Subcutaneous adipose tissue (tissue), 4 donors: ENCODE data around the gene TSC22D1. TPM values are rescaled to one million over a fixed set of nuclear protein-coding genes. Genes with fewer than 3 reads are reported as not detected.

ENCODE experiments used
- total RNA-seq, 4 donors: library from RNA; depleted of rRNA; stranded (reverse); fragments of >200 nt; gene quantifications; one replicate each; pipeline ENCODE4 v1.1.0, GENCODE V29; 2016
- TF ChIP-seq, protein P1 (sequence below): fragments of 450-650 bp; IDR thresholded peaks from one replicate; pipeline ENCODE4 v1.5.1; 2016; ENCODE audit warnings: low read depth, mild to moderate bottlenecking, control low read depth, antibody characterized with exemption, moderate library complexity

Gene TSC22D1
- total RNA-seq, 4 donors from 2014 or later = 77.0 to 182 (median 92.1) TPM

GRCh38 chr13:44578067-44578400 lies 1.9 kb upstream of the TSC22D1 start:
- TF ChIP-seq, protein P1, sequence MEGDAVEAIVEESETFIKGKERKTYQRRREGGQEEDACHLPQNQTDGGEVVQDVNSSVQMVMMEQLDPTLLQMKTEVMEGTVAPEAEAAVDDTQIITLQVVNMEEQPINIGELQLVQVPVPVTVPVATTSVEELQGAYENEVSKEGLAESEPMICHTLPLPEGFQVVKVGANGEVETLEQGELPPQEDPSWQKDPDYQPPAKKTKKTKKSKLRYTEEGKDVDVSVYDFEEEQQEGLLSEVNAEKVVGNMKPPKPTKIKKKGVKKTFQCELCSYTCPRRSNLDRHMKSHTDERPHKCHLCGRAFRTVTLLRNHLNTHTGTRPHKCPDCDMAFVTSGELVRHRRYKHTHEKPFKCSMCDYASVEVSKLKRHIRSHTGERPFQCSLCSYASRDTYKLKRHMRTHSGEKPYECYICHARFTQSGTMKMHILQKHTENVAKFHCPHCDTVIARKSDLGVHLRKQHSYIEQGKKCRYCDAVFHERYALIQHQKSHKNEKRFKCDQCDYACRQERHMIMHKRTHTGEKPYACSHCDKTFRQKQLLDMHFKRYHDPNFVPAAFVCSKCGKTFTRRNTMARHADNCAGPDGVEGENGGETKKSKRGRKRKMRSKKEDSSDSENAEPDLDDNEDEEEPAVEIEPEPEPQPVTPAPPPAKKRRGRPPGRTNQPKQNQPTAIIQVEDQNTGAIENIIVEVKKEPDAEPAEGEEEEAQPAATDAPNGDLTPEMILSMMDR = no peak

GRCh38 chr13:44577236-44578066 lies 1.3 kb upstream of the TSC22D1 start:
- TF ChIP-seq, protein P1 = no peak

- TF ChIP-seq, protein P1 = no peak
Measured at GRCh38 chr13:44576351-44577235, 463 bp upstream of the TSC22D1 start.

- TF ChIP-seq, protein P1 = no peak
Measured at GRCh38 chr13:44575035-44575434, 1.1 kb downstream of the TSC22D1 start.

GRCh38 chr13:44574466-44574855 lies 1.7 kb downstream of the TSC22D1 start:
- TF ChIP-seq, protein P1 = no peak

DNA sequence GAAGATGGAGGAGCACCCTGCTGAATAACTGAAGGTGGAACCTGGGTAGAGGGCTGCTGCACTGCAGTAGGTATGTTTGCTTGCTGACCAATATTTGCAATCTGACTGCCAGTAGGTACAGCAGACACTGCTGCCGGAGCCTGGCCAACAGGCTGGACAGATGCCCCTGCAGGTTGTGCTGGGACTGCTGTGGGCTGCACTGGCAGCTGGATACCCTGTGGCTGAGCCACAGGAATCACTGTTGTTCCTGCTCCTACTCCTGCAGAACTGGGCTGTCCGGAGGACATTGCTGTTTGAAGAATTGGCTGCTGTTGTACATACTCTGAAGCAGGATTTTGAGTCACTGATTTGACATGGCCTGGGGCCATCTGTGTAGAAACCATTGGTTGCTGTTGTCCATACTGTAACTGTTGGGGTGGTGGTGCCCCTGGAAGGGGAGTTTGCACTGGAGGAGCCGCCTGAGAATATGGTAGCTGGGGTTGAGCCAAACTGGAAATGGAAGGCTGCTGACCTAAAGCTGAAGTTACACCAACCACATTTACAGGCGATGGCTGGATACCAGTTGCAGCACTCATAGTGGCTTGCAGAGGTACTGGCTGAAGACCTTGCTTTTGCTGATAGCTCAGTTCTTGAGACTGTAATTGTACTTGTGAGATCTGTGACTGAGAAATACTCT lies 2.2 kb downstream of the TSC22D1 start:
- TF ChIP-seq, protein P1 = no peak

DNA sequence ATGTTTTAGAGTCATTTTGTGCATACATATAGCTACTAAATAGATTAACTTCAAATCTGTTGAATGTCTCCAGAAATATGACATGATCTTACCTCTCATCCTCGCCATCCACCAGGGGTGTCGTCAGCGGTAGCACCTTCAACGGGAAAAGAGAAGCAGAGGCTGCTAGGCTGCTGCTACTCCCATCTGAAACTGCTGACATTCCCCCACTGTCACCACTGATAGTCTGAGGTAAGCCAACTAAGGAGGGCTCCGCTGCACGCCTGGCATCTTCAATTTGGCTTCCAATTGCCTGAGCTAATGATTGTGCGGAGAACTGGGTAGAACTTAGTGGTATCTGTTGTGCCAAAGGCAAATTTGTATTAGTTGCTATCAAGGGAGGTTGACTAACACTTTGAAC lies 3.1 kb downstream of the TSC22D1 start:
- TF ChIP-seq, protein P1 = no peak
